NK-92 (cell line): ENCODE results near the gene TMPRSS7.
"Not testable (repeated sequence)": the region's sequence is repeated elsewhere in the genome, so short reads cannot be mapped to it uniquely, and the experiment has no call there.

Experiments used
- DNase-seq: peaks from one replicate; lab custom pipeline; 2025; ENCODE audit not compliant: unreplicated experiment; lab: John Stamatoyannopoulos, UW

Gene TMPRSS7

GRCh38 chr3:112012205-112012992, 22.1 kb upstream of the TMPRSS7 start:
- DNase-seq = no peak

GRCh38 chr3:112013058-112013783, 21.3 kb upstream of the TMPRSS7 start:
- no peak for DNase-seq

GRCh38 chr3:112013784-112014143, 20.8 kb upstream of the TMPRSS7 start:
- no peak for DNase-seq

- no peak for DNase-seq
These were observed 17.4 kb upstream of the TMPRSS7 start for GRCh38 chr3:112017091-112017490.

GRCh38 chr3:112018712-112019111, 15.8 kb upstream of the TMPRSS7 start:
- no peak for DNase-seq

- no peak for DNase-seq
These were observed 14.8 kb upstream of the TMPRSS7 start for GRCh38 chr3:112019716-112020115.

- DNase-seq = no peak
These were observed 13.9 kb upstream of the TMPRSS7 start for GRCh38 chr3:112020674-112021085.

GRCh38 chr3:112027142-112027541, 7.4 kb upstream of the TMPRSS7 start:
- no peak for DNase-seq

GRCh38 chr3:112027826-112028225, 6.7 kb upstream of the TMPRSS7 start:
- no peak for DNase-seq

- DNase-seq = no peak
These were observed 3.6 kb upstream of the TMPRSS7 start for GRCh38 chr3:112030901-112031300.

GRCh38 chr3:112032098-112032731, 2.3 kb upstream of the TMPRSS7 start:
- DNase-seq = no peak

GRCh38 chr3:112035241-112035640, 705 bp downstream of the TMPRSS7 start:
- no peak for DNase-seq

- not testable (repeated sequence) for DNase-seq
These were observed 2.7 kb downstream of the TMPRSS7 start for GRCh38 chr3:112037194-112037593.

GRCh38 chr3:112038863-112039262, 4.3 kb downstream of the TMPRSS7 start:
- DNase-seq = no peak

- no peak for DNase-seq
These were observed 6.8 kb downstream of the TMPRSS7 start for GRCh38 chr3:112041321-112041720.

- DNase-seq = no peak
These were observed 8.3 kb downstream of the TMPRSS7 start for GRCh38 chr3:112042842-112043280.

- no peak for DNase-seq
These were observed 9.2 kb downstream of the TMPRSS7 start for GRCh38 chr3:112043621-112044201.

- DNase-seq = no peak
These were observed 12.1 kb downstream of the TMPRSS7 start for GRCh38 chr3:112046599-112046998.

- DNase-seq = no peak
These were observed 12.7 kb downstream of the TMPRSS7 start for GRCh38 chr3:112047264-112047663.

GRCh38 chr3:112048911-112049310, 14.4 kb downstream of the TMPRSS7 start:
- DNase-seq = no peak

GRCh38 chr3:112053229-112053628, 18.7 kb downstream of the TMPRSS7 start:
- DNase-seq = no peak
